ENCODE results near the gene HDDC3.

GRCh38 chr15:90945091-90945490, 12.7 kb upstream of the HDDC3 start:
- TF ChIP-seq CTCF (IDR thresholded peaks at IDR 0.05) (no peak), ZFX (IDR thresholded peaks at IDR 0.05; ENCODE audit: borderline replicate concordance) (no peak)
